TTC549 (cell line): Measurements from ENCODE around the gene KLHDC7A.

Source experiments
- FAIRE-seq: peaks from 2 replicates; lab custom pipeline; 2012; peaks lifted over from hg19 to GRCh38; lab: Jason Lieb, UNC

Gene KLHDC7A

GRCh38 chr1:18508084-18508483 is 27.4 kb downstream of the KLHDC7A start:
- no peak for FAIRE-seq

DNA sequence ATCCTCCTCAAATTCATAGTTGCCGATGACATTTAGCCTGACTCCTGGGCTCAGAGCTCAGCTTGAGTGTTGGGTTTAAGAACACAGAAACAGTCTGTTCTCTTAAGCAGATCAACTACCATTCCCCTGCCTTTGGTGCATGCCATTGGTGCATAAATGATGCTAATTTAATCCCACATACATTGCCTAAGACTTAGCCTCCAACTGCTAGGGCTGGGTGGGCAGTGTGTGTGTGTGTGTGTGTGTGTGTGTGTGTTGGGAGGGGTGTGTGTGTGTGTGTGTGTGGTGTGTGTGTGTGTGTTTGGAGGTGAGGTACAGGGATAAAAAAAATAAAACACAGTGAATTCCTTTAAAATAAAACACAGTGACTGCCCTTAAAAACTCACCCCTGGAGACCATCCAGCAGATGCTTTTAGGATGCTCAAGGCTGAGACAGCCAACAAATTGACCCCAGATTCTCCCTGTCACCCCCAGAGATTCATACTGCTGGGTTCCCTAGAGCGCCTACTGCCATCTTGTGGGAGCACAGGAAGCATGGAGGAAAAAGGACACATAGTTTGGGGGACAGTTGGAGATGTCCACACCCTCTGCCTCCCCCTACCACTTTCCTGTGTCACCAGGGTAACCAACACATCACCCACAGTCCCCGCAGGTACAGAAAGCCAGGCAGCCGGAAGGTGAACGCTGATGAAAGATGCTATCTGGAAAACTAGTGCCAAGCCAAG is 30.6 kb downstream of the KLHDC7A start:
- FAIRE-seq: no peak

GRCh38 chr1:18511874-18512150 is 31.1 kb downstream of the KLHDC7A start:
- FAIRE-seq: no peak

DNA sequence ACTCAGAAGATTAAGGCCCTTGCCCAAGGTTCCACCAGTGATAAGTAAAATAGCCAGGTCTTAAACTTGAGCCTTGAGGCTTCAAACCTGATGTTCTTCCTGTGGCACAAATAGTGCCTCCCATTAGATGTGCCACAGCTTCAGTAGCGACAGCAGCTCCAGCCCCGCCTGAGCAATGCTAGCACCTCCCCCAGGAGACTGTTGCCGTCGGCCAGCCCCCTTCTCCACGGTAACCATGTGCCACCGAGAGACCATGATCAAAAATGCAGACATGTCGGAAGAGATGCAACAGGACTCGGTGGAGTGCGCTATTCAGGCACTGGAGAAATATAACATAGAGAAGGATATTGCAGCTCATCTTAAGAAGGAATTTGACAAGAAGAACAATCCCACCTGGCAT is 32.2 kb downstream of the KLHDC7A start:
- FAIRE-seq: no peak

DNA sequence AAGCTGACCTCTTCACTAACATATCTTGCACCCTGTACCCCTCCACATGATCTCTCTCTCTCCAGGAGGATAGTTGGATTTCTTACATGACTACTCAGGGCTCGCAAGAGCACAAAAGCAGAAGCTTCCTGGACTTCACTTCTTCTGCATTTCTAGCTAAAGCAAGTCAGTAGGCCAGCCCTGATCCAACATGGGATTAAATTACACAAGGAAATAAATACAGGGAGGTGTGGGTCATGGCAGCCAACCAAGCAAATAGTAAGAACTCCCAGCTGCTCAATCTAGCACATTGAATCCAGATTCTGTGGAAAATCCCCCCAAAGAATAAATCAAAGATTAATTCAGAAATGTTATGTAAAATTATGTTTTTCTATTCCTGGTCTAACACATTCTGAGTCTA is 33.3 kb downstream of the KLHDC7A start:
- no peak for FAIRE-seq

GRCh38 chr1:18515120-18515667 is 34.5 kb downstream of the KLHDC7A start:
- no peak for FAIRE-seq

DNA sequence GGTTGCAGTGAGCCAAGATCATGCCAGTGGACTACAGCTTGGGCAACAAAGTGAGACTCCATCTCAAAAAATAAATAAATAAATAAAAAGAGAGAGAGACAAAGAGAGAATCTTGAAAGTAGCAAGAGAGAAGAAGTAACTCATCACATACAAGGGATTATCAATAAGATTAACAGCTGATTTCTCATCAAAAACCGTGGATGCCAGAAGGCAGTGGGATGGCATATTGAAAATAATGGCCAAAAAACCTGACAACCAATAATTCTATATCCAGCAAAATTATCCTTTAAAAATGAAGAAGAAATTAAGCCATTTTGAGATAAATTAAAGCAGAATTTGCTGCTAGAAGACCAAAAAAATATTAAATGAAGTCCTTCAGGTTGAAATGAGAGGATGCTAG is 35.7 kb downstream of the KLHDC7A start:
- FAIRE-seq: no peak

GRCh38 chr1:18526436-18527275 is 45.9 kb downstream of the KLHDC7A start:
- FAIRE-seq: no peak

- no peak for FAIRE-seq
Measured at GRCh38 chr1:18527514-18527913, 46.8 kb downstream of the KLHDC7A start.

DNA sequence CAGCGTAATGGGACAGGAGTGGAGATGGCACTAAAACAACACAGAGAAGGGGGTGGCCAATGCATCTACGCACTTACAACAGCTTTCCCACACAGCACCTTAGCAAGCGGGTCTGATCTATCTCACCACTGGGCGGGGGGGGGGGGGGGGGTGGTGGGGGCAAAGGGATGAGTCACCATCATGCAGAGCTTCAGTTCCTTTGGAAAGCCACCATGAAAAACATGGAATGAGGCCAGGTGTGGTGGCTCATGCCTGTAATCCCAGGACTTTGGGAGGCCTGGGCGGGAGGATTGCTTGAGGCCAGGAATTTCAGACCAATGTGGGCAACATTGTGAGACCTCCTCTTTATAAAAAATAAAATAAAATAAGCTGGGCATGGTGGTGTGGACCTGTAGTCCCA is 47.2 kb downstream of the KLHDC7A start:
- no peak for FAIRE-seq

- no peak for FAIRE-seq
Measured at GRCh38 chr1:18528616-18529015, 47.9 kb downstream of the KLHDC7A start.

GRCh38 chr1:18529714-18530113 is 49.0 kb downstream of the KLHDC7A start:
- FAIRE-seq: no peak

DNA sequence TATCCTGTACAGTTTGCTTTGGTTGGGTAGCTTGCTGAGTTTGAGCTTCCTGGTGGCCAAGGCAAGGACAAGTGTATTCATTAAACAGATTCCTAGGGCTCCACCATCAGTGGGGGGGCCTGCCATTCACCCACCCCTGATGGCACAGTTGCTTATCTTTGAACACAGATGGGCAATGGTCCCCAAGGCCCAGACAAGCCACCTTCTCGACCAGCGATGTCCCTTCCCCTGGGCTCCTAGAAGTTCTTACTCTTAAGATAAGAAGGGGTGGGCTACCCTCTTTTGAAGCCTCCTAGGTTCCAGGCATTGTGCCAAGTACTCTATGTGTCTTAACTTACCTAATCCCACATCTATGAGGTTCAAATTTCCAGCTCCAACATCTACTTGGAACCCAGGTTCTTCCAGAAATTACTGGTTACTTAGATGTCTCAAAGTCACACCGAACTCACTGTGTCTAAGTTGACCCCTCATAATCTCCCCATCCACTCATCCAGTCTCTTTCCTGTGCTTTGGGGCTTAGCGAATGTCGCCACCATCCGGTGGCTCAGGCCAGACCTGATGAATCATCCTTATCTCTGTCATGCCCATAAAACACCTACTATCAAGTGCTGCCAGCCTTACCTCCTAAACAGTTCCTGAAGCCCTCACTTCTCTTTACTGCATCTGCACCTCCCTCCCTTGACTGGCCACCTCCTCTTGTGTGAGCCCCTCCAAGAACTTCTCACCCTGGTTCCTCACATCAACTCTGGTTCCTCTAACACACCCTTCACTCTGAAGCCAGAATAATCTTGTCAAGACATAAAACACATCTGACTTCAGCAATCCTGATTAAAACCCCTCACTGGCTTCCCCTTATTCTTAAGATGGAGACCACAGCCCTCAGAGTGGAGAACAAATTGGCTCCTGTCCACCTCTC is 50.1 kb downstream of the KLHDC7A start:
- FAIRE-seq: no peak

GRCh38 chr1:18531503-18531845 is 50.7 kb downstream of the KLHDC7A start:
- FAIRE-seq: no peak

DNA sequence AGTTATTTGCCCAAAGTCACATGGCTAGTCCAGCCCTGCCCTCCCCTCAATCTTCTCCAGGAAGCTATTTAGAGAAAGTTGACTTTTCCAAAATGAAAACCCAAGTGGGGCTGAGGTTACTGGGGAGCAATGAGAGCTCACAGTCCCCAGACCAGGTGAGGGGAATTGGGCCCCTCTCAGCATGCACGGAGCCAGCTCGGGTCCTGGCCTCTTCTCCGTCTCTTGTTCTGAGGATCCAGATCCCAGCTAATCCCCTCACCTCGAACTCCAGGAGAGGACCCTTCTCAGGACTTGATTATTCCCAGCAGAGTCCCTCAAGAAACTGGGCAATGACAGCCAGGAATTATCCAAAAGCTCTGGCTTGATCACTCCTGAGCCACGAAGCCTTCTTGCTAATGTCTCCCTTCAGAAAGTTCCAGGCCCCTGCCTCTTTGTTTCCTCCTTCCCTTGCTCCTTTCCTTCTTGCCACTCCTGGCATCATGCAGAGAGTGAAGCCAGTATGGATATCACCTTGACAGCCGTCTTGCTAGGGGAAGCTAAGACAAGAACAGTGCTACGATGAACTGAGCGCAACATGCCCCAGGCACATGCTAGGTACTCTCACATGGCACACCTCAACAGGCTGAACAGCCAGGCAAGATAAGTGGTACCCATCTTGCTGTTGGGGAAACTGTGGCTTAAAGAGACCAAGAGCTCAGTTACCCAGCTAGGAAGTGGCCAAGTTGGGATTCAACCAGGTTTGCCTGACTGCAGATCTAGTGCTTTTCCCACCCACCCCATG is 51.9 kb downstream of the KLHDC7A start:
- no peak for FAIRE-seq

DNA sequence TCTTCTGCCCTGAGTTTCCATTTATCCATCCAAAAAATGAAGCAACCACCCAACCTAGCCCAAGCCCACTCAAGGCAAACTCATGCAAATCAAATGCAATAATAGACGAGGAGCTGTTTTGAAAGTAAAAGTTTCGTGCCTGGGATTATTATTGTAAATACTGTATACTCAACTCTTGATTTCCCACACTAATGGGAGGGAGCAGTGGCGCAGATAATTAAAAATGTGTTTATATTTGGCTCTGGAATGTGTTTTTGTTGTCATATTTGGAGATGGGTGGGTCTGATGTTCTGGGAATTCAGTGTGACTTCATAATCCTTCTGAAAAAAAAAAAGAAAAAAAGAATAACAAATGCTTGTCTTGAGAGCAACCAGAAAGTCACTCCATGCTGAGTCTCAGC is 52.5 kb downstream of the KLHDC7A start:
- no peak for FAIRE-seq

- FAIRE-seq: no peak
Measured at GRCh38 chr1:18534810-18535205, 54.1 kb downstream of the KLHDC7A start.
